GM19397 (cell line): ENCODE measurements around the gene TFE3.
A peak's percentile ranks its signal among the peaks of the same experiment; 100 is the strongest.

Experiments used
- ATAC-seq: cut with Tn5 transposase; IDR thresholded peaks from one replicate; pipeline ENCODE4 v1.9.1; 2021; ENCODE audit warnings: mild to moderate bottlenecking, moderate library complexity; ENCODE audit not compliant: unreplicated experiment

The TFE3 gene

GRCh38 chrX:49043220-49043986, at the start of gene TFE3:
TSS of gene TFE3 (minus strand) at chrX:49043357. CDS start at chrX:49043226, 131 bp downstream.
- ATAC-seq: peak; percentile 93

GRCh38 chrX:49089553-49089952, 46.4 kb upstream of the TFE3 start:
- no peak for ATAC-seq

GRCh38 chrX:49082271-49082871, 39.2 kb upstream of the TFE3 start:
- ATAC-seq: no peak

- ATAC-seq: peak; percentile 73
Measured at GRCh38 chrX:49079489-49080428, 36.6 kb upstream of the TFE3 start, which contains the start of gene WDR45. TSS of gene WDR45 (minus strand) at chrX:49079887. CDS start at chrX:49078095, 1,792 bp downstream.

- ATAC-seq: no peak
Measured at GRCh38 chrX:49077941-49078340, 34.8 kb upstream of the TFE3 start.

- no peak for ATAC-seq
Measured at GRCh38 chrX:49075347-49075746, 32.2 kb upstream of the TFE3 start.

- peak; percentile 88 for ATAC-seq
Measured at GRCh38 chrX:49073601-49074575, 30.7 kb upstream of the TFE3 start, which contains the start of gene PRAF2. TSS of gene PRAF2 (minus strand) at chrX:49074002. CDS start at chrX:49073987, 15 bp downstream.

GRCh38 chrX:49072712-49073095, 29.5 kb upstream of the TFE3 start:
- no peak for ATAC-seq

- no peak for ATAC-seq
Measured at GRCh38 chrX:49071877-49072711, 28.9 kb upstream of the TFE3 start.

GRCh38 chrX:49070988-49071387, 27.8 kb upstream of the TFE3 start:
- no peak for ATAC-seq

- ATAC-seq: no peak
Measured at GRCh38 chrX:49069038-49069437, 25.9 kb upstream of the TFE3 start.

- ATAC-seq: no peak
Measured at GRCh38 chrX:49067285-49068120, 24.3 kb upstream of the TFE3 start.

- no peak for ATAC-seq
Measured at GRCh38 chrX:49066690-49067089, 23.5 kb upstream of the TFE3 start.

GRCh38 chrX:49066278-49066677, 23.1 kb upstream of the TFE3 start:
- ATAC-seq: no peak

- no peak for ATAC-seq
Measured at GRCh38 chrX:49064735-49065134, 21.6 kb upstream of the TFE3 start.

- ATAC-seq: no peak
Measured at GRCh38 chrX:49064303-49064702, 21.1 kb upstream of the TFE3 start.

GRCh38 chrX:49063715-49064114, 20.6 kb upstream of the TFE3 start:
- no peak for ATAC-seq

- no peak for ATAC-seq
Measured at GRCh38 chrX:49061916-49062315, 18.8 kb upstream of the TFE3 start.
